GM19372 (cell line): ENCODE data around the gene UBE4B.

Experiments used
- ATAC-seq: cut with Tn5 transposase; IDR thresholded peaks from one replicate; pipeline ENCODE4 v1.9.1; 2021; ENCODE audit warnings: mild to moderate bottlenecking, low read depth, moderate library complexity; ENCODE audit not compliant: unreplicated experiment

The UBE4B gene

DNA sequence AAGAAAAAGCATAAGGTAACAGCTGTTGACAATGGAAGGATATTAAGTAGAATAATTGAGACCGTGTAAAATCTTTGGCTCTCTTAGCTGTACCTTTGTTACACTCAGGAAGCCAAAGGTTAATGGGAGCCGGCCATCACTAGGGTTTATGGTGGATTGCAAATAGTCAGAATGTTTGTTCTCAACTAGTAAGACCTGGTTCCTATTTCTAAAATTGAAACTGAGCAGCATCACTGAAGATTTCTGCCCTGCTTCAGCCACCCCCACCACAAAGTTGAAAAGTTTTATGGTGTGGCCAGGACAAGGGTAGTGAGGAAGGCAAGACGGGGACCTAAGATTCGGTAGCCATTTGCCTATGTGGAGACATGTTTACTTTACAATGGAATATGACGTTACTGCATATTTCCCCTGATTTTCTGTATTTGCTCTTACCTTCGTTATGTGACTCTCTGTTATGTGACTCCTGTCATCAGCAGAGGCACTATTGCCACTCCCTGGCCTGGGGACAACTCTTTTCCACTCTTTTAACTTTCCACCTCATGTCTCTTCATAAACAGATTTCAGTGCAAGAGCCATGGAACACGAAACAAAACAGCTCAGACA, 136.3 kb downstream of the UBE4B start:
- no peak for ATAC-seq

- no peak for ATAC-seq
Observed at GRCh38 chr1:10170239-10170574, 137.4 kb downstream of the UBE4B start.

DNA sequence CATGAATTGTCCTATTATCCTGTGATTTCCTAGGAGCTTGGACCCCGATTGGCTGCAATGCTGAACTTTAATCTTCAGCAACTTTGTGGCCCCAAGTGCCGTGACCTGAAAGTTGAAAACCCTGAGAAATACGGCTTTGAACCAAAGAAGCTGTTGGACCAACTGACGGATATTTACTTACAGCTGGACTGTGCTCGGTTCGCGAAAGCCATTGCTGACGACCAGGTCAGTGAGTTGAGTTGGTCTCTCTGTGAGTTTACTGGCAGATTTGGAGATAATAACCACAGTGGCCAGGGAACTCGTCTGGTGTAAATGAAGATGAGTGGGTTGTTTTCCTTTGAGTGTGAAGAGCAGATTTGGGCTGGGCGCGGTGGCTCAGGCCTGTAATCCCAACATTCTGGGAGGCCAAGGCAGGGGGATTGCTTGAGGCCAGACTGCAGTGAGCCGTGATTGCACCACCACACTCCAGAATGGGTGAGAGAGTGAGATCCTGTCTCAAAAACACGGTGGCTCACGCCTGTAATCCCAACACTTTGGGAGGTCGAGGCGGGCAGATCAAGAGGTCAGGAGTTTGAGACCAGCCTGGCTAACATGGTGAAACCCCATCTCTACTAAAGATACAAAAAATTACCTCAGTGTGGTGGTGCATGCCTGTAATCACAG, 138.5 kb downstream of the UBE4B start:
- ATAC-seq, result no peak

DNA sequence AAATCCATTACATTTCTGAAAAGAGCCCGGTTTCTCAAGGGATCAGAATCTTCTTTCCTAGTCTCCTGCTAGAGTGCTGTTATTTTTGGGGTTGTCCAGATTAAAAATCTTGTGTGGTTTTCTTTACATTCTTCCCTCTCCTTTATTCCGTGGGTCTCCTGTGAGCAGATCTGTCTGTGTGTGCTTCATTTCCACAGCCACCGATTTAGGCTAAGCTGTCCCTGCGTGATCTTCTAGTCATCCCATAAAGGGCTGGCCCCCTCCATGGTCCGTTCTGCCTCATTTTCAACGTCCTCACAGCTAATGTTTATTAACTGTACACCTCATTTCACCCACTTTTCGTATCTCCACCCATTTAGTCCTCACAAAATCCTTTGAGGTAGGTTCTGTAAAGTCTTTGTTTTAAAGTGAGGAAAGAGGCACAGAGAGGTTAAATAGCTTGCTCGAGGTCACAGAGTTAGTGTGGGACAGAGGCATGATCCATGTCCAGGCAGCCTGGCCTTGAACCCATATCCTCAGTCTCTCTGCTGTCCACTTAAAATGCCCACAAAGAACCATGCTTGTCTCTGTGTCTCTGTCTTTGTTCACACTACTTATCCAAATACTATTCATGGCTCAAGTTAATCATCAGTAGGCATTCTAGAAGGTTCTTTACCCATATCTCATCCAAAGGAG, 139.4 kb downstream of the UBE4B start:
- no peak for ATAC-seq

DNA sequence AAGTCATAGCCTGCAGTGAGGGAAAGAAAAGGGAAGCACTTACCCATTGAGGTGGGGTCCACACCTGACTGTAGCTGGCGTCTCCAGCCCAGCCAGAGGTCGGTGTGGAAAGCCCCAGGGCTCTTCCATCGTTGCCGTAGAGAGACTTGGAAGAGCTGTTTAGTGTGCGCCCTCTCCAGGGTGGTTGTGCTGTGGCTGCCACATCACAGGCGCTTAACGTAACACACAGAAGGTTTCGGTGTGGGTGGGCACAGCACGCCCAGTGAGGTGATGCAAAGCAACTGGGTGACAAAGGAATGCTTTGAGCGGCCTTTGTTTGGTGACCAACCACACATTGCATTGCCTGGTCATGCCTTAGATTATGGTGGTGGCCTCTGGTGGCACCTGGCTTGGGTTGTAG, 140.8 kb downstream of the UBE4B start:
- ATAC-seq, result no peak

DNA sequence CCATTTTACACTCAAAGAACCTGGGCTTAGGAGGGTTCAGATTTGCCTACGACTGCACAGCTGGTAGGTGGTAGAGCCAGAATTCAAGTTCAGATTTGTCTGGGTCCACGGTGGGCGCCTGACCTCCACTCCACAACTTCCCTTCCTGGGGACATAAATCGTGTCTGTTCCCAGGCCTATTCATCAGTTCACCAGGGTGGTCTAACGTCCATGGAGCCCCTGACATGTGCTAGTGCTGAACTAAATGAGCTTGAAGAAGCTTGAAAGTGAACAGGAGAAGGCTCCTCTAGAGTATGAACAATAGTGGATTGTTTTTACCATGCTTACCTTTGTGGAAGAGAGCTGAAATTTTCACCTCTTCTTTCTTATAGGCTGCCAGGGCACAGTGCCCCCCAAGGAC, 145.1 kb downstream of the UBE4B start:
- ATAC-seq, result no peak

DNA sequence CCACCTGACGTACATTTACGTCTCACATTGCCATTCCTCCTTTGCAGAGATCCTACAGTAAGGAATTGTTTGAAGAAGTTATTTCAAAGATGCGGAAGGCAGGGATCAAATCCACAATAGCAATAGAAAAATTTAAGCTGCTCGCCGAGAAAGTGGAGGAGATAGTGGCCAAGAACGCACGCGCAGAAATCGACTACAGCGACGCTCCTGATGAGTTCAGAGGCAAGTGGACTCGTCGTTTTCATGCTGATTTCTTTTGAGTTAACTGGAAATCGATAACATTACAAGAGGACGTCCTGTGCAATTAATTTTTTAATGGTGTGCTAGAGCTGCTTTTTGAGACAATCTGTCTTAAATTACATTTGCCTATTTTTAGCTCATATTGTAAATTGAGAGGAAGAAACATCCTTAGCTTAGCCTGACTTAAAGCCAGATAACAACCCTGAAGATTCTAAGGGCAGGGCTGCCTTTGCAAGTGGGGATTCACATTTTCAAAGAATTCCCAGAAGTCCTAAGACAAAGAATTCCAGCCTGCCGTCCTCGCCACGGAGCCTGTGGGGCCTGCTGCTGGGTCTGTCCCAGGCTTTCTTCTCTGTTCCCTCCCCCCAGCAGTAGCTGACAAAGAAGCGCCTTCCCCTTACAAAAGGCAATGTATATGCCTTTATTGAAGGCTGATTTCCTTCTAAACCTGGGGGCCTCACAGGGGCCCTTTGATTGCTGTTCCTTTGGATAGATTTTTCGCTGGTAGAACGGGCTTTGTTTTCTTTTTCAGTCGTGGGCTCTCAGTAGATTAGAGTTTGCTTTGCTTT, 146.0 kb downstream of the UBE4B start:
- ATAC-seq, result no peak

- no peak for ATAC-seq
Observed at GRCh38 chr1:10179406-10180091, 146.8 kb downstream of the UBE4B start.

DNA sequence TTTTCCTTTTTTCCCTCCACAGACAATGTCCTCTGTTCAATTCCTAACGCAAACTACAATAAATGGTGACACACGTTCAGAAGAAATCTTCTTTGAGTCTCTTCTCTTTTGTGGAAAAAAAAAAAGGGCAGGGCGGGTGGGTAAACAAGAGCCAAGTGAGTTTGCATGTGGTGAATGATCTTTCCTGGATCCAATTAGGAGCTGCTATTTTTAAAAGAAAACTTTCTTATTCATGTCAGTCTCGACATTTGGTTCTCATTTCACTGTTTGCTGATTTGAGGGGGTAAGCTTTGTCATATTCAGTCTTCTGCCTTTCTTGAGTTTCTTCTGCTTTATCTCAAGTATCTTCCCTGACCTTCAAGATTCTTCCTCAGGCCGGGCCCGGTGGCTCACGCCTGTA, 148.4 kb downstream of the UBE4B start:
- ATAC-seq, result no peak

- no peak for ATAC-seq
Observed at GRCh38 chr1:10185759-10186158, 153.0 kb downstream of the UBE4B start.

DNA sequence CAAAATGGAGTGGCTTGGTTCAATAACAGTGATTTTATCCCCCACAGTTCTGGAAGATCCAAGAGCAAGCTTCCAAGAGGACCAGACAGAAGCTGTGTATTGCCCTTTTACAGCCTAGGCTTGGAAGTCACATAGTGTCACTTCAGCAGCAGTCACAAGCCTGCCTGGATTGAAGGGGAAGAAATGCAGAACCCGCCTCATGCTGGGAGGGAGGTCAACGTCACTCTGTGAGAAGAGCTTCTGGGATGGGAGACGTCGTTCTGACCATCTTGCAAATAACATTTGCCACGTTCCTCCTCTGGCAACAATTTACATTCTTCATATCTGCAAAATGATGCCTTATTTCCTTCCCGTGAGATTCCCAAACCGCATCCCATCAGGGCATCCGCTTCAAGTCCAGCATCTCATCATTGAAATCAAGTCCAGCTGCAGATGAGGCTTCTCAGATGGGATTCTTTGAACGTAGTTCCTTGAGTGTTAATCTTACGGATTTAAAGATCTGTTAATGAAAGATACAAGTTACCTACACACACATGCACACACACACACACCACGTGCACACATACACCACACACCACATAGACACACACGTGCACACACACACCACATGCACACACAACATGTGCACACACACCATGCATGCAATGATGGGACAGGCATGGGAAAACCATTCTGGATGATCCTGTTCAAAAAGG, 153.7 kb downstream of the UBE4B start:
- ATAC-seq, result no peak

- no peak for ATAC-seq
Observed at GRCh38 chr1:10187026-10187334, 154.2 kb downstream of the UBE4B start.

- ATAC-seq, result no peak
Observed at GRCh38 chr1:10188133-10188650, 155.4 kb downstream of the UBE4B start.

DNA sequence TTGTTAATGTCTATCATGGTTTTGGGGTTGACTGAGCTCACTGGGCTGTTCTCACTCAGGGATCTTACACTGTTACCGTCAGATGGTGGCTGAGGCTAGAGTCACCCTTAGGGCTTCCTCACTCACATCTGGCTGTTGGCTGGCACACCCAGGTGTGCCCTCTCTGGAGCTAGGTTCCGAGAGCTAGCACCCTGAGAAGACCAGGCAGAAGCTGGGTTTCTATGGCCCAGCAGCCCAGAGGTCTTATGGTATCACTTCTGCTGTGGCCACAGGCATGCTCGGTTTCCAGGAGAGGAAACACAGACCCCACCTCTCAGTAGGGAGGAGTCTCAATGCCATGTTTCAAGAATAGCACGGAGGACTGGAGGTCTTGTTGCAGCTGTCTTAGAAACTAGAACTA, 156.9 kb downstream of the UBE4B start:
- no peak for ATAC-seq

- ATAC-seq, result no peak
Observed at GRCh38 chr1:10192263-10192662, 159.5 kb downstream of the UBE4B start.

DNA sequence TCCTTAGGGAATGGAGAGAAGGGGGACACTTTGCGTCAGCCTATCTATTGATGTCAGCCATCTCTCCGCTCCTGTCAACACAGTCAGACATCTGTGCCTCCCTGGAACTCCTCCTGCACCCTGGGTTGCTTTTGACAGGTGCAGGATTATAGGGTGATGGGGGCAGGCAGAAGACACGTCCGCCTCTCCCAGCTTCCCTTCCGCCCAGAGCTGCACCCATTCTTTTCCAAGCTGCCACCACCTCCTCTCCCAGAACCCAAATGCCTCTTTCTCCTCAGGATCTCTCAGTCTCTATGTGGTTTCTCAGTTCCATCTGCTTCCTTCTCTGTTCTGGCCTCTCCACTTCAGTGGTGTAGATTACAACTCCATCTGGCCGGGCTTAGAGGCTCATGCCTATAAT, 160.5 kb downstream of the UBE4B start:
- ATAC-seq, result no peak

DNA sequence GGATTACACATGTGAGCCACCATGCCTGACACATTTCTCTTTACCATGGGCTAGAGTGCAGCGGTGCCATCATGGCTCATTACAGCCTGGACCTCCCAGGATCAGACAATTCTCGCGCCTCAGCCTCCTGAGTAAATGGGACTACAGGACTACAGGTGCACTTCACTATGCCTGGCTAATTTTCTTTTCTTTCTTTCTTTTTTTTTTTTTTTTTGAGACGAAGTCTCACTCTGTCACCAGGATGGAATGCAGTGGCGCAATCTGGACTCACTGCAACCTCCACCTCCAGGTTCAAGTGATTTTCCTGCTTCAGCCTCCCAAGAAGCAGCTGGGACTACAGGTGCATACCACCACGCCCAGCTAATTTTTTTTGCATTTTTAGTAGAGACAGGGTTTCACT, 162.8 kb downstream of the UBE4B start:
- ATAC-seq, result no peak

DNA sequence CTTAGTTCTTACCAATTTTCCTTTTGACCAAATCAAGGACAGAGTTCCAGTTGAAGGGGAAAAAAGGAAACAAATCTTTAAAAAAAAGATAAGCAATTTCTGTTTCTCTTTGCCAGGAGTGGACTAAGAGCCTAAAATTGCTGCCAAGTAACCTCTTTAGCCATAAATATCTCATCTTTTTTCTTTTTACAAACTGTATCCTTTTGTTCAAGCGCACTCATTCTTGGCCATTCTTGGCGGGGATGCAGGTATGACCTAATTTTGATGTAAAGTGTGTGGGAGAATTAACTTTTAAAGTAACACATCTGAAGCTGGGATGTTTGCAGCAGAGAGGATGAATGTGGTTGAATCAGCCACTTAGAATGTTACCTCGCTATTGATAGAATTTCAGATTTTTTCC, 164.2 kb downstream of the UBE4B start:
- ATAC-seq, result no peak

DNA sequence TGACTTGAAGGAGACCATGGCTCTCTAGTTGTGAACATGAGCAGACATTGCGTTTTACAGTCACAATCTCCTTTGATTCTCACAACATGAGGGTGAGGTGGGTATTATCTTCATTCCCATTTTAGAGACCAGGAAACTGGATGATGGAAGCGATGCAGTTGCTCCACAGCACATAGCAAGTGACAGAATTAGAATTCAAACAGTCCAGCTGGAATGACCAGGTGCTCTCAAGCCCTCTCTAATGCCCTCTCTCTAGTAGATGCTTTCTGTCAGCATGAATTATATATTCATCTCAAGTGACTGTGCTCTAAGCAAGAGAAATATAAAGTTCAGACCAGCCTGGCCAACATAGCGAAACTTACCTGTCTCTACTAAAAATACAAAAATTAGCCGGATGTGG, 167.9 kb downstream of the UBE4B start:
- no peak for ATAC-seq

DNA sequence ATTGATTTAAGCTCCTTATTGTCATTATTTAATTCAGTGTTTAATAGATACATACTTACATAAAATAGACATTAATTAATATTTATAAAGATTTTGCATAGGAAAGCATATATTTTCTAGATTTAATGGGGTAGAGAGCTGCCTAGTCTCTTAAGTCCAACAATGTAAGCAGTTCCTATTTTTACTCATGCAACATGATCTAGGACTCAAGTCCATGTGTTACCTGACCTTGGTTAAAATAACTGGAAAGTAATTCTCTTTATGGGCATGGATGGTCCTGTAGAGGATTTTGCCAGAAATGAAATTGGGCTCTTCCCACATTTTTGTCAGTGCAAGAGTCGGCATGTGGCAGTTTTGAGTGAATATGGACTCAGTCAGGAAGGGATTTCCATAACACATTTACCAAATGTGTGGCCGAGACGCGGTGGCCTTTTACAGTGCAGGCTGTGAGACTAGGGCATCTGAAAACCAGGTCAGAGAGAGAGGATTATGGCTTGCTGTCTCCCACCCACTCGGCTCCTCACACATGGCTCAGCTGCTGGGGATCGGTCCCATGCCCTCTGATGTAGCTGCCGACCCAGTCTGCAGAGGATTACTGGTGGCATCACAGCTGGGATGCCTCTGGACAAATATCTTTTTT, 171.4 kb downstream of the UBE4B start:
- ATAC-seq, result no peak
